Stomach (tissue), 4 donors: ENCODE results near the gene RPGR.
A peak's percentile ranks its signal among the peaks of the same experiment; 100 is the strongest.

Experiments used
- CTCF ChIP-seq, 7 experiments: fragments of 450-650 bp in 4 of 7; fragments of 200-600 bp in 3 of 7; sonication (generic) in 3 of 7; IDR thresholded peaks; one replicate each; pipeline ENCODE4 v1.5.1; 2016 to 2019; ENCODE audit warnings: antibody characterized with exemption in 7 of 7, control low read depth in 2 of 7, mild to moderate bottlenecking in 1 of 7
- POLR2A ChIP-seq, 4 donors: fragments of 450-650 bp; IDR thresholded peaks; one replicate each; pipeline ENCODE4 v1.6.1; 2016; ENCODE audit warnings: antibody characterized with exemption in 4 of 4, control low read depth in 2 of 4, mild to moderate bottlenecking in 1 of 4, moderate library complexity in 1 of 4
- POLR2AphosphoS5 ChIP-seq, 3 donors: sonication (generic); formaldehyde crosslinking; IDR thresholded peaks; one replicate each; pipeline ENCODE4 v1.6.1; 2016; ENCODE audit warnings: antibody characterized with exemption in 3 of 3

DNA sequence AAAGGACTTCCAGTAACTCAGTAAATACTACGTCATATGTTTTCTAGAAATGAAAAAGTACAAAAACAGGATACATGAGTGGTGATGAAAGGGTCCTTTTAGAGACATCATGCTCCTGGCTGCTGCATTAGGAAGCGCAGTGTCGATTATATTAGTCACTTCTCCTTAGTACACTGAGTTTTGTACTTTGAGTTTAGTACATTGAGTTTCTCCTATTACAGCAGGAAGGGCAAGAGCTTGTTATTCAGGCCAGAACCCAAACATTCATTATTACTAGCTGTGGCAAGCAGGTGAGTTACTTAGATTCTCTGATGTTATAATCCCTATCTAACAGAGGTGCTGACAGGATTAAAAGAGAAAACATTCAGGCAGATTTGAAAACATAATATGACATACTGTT is 21.3 kb downstream of the RPGR start:
- TF ChIP-seq CTCF (IDR thresholded peaks at IDR 0.05): no peak
- TF ChIP-seq POLR2AphosphoS5 (IDR thresholded peaks at IDR 0.05): peak in 1 of 3 donors; percentile 40
- no peak for TF ChIP-seq POLR2A (IDR thresholded peaks at IDR 0.05)
